ENCODE results near the gene LRFN3. TPM values are rescaled to one million over a fixed set of nuclear protein-coding genes. Genes with fewer than 3 reads are reported as not detected.

Gene LRFN3
- total RNA-seq, 1 experiment from 2014 or later = 20.6 TPM

DNA sequence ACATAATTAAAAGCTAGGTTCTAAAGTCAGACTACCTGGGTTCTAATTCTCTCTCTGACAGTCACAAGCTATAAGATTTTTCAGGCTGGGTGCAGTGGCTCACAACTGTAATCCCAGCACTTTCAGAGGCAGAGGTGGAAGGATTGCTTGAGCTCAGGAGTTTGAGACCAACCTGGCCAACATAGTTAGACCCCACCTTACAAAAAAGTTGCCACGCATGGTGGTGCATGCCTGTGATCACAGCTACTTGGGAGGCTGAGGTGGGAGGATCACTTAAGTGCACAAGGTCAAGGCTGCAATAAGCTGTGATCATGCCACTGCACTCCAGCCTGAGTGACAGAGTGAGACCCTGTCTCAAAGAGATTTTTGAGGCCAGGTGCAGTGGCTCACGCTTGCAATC, 41.8 kb upstream of the LRFN3 start (continued):
- TF ChIP-seq, protein P1, sequence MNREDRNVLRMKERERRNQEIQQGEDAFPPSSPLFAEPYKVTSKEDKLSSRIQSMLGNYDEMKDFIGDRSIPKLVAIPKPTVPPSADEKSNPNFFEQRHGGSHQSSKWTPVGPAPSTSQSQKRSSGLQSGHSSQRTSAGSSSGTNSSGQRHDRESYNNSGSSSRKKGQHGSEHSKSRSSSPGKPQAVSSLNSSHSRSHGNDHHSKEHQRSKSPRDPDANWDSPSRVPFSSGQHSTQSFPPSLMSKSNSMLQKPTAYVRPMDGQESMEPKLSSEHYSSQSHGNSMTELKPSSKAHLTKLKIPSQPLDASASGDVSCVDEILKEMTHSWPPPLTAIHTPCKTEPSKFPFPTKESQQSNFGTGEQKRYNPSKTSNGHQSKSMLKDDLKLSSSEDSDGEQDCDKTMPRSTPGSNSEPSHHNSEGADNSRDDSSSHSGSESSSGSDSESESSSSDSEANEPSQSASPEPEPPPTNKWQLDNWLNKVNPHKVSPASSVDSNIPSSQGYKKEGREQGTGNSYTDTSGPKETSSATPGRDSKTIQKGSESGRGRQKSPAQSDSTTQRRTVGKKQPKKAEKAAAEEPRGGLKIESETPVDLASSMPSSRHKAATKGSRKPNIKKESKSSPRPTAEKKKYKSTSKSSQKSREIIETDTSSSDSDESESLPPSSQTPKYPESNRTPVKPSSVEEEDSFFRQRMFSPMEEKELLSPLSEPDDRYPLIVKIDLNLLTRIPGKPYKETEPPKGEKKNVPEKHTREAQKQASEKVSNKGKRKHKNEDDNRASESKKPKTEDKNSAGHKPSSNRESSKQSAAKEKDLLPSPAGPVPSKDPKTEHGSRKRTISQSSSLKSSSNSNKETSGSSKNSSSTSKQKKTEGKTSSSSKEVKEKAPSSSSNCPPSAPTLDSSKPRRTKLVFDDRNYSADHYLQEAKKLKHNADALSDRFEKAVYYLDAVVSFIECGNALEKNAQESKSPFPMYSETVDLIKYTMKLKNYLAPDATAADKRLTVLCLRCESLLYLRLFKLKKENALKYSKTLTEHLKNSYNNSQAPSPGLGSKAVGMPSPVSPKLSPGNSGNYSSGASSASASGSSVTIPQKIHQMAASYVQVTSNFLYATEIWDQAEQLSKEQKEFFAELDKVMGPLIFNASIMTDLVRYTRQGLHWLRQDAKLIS (CRISPR knock-in tag; IDR thresholded peaks at IDR 0.05; ENCODE audit: borderline replicate concordance) = no peak
- TF ChIP-seq MYBL2 (CRISPR knock-in tag; IDR thresholded peaks at IDR 0.05) = no peak
- TF ChIP-seq, protein P2, sequence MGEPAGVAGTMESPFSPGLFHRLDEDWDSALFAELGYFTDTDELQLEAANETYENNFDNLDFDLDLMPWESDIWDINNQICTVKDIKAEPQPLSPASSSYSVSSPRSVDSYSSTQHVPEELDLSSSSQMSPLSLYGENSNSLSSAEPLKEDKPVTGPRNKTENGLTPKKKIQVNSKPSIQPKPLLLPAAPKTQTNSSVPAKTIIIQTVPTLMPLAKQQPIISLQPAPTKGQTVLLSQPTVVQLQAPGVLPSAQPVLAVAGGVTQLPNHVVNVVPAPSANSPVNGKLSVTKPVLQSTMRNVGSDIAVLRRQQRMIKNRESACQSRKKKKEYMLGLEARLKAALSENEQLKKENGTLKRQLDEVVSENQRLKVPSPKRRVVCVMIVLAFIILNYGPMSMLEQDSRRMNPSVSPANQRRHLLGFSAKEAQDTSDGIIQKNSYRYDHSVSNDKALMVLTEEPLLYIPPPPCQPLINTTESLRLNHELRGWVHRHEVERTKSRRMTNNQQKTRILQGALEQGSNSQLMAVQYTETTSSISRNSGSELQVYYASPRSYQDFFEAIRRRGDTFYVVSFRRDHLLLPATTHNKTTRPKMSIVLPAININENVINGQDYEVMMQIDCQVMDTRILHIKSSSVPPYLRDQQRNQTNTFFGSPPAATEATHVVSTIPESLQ (CRISPR knock-in tag; IDR thresholded peaks at IDR 0.05) = no peak
- TF ChIP-seq, protein P3, sequence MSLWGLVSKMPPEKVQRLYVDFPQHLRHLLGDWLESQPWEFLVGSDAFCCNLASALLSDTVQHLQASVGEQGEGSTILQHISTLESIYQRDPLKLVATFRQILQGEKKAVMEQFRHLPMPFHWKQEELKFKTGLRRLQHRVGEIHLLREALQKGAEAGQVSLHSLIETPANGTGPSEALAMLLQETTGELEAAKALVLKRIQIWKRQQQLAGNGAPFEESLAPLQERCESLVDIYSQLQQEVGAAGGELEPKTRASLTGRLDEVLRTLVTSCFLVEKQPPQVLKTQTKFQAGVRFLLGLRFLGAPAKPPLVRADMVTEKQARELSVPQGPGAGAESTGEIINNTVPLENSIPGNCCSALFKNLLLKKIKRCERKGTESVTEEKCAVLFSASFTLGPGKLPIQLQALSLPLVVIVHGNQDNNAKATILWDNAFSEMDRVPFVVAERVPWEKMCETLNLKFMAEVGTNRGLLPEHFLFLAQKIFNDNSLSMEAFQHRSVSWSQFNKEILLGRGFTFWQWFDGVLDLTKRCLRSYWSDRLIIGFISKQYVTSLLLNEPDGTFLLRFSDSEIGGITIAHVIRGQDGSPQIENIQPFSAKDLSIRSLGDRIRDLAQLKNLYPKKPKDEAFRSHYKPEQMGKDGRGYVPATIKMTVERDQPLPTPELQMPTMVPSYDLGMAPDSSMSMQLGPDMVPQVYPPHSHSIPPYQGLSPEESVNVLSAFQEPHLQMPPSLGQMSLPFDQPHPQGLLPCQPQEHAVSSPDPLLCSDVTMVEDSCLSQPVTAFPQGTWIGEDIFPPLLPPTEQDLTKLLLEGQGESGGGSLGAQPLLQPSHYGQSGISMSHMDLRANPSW (CRISPR knock-in tag; conservative IDR thresholded peaks at IDR 0.05; ENCODE audit: low read depth) = no peak
- no peak for TF ChIP-seq OVOL2 (CRISPR knock-in tag; IDR thresholded peaks at IDR 0.05; ENCODE audit: borderline replicate concordance)
- TF ChIP-seq SOX15 (CRISPR knock-in tag; IDR thresholded peaks at IDR 0.05) = no peak

DNA sequence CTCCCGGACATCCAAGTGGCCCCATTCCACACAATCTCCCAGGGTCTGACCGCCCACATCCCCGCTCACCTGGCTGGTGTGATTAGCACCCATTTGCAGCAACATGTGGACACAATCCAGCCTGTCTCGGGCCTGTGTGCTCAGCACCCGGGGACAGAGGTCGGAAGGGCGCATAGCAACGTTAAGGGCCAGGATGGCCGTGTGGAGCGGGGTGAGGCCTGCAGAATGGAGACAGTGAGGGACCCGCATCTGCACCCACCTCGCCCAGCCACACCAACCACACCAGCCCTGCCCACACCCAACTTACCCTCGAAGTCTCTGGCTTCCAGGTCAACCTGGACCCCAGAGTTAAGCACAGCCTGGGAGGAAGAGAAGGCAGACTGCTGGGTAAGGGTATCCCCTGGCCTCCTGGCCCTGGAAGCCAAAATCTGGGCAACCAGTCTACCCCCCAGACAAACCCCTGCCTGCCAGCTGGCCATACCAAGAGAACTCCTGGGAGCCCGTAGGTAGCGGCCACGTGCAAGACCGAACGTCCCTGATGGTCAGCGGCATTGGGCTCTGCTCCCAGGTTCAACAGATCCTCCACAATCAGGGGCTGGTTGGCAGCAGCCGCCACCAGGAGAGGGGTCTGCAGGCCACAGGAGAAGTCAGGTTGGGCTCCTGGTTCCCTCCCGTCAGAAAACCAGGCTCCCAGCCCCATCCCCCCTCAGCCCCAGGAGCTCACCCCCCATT, 40.1 kb upstream of the LRFN3 start:
- ATAC-seq (no peak), DNase-seq (ENCODE audit: low spot score) (no peak)
- POLR2A ChIA-PET = no interaction called here
- Mint-ChIP-seq H3K9me3 (no peaks in the 10 kb centered on the region), H3K36me3 (peaks cover 38% of the 10 kb centered on the region), H3K4me1 (no peaks in the 10 kb centered on the region; the same call in 1 of the 2 replicates), H3K27ac (no peak overlapping the region), H3K27me3 (ENCODE audit: low read depth) (no peaks in the 10 kb centered on the region; the same call in 1 of the 2 replicates), H3K4me3 (no peak overlapping the region)
- CTCF ChIA-PET = no interaction called here
- TF ChIP-seq EMX1 (CRISPR knock-in tag; IDR thresholded peaks at IDR 0.05) (no peak), NFE2L1 (CRISPR knock-in tag; IDR thresholded peaks at IDR 0.05) (no peak), ZNF396 (CRISPR knock-in tag; IDR thresholded peaks at IDR 0.05; ENCODE audit: borderline replicate concordance) (no peak), OVOL2 (CRISPR knock-in tag; IDR thresholded peaks at IDR 0.05; ENCODE audit: borderline replicate concordance) (no peak), ZNF416 (CRISPR knock-in tag; IDR thresholded peaks at IDR 0.05) (no peak), GTF2I (CRISPR knock-in tag; conservative IDR thresholded peaks at IDR 0.05) (no peak), RORB (CRISPR knock-in tag; IDR thresholded peaks at IDR 0.05) (no peak), JAZF1 (CRISPR knock-in tag; IDR thresholded peaks at IDR 0.05) (no peak), CREM (CRISPR knock-in tag; IDR thresholded peaks at IDR 0.05) (no peak)
- TF ChIP-seq, protein P4, sequence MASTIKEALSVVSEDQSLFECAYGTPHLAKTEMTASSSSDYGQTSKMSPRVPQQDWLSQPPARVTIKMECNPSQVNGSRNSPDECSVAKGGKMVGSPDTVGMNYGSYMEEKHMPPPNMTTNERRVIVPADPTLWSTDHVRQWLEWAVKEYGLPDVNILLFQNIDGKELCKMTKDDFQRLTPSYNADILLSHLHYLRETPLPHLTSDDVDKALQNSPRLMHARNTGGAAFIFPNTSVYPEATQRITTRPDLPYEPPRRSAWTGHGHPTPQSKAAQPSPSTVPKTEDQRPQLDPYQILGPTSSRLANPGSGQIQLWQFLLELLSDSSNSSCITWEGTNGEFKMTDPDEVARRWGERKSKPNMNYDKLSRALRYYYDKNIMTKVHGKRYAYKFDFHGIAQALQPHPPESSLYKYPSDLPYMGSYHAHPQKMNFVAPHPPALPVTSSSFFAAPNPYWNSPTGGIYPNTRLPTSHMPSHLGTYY (CRISPR knock-in tag; IDR thresholded peaks at IDR 0.05) = no peak
- TF ChIP-seq, protein P5, sequence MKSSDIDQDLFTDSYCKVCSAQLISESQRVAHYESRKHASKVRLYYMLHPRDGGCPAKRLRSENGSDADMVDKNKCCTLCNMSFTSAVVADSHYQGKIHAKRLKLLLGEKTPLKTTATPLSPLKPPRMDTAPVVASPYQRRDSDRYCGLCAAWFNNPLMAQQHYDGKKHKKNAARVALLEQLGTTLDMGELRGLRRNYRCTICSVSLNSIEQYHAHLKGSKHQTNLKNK (CRISPR knock-in tag; IDR thresholded peaks at IDR 0.05) = no peak
- TF ChIP-seq, protein P6, sequence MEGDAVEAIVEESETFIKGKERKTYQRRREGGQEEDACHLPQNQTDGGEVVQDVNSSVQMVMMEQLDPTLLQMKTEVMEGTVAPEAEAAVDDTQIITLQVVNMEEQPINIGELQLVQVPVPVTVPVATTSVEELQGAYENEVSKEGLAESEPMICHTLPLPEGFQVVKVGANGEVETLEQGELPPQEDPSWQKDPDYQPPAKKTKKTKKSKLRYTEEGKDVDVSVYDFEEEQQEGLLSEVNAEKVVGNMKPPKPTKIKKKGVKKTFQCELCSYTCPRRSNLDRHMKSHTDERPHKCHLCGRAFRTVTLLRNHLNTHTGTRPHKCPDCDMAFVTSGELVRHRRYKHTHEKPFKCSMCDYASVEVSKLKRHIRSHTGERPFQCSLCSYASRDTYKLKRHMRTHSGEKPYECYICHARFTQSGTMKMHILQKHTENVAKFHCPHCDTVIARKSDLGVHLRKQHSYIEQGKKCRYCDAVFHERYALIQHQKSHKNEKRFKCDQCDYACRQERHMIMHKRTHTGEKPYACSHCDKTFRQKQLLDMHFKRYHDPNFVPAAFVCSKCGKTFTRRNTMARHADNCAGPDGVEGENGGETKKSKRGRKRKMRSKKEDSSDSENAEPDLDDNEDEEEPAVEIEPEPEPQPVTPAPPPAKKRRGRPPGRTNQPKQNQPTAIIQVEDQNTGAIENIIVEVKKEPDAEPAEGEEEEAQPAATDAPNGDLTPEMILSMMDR (IDR thresholded peaks at IDR 0.05) = no peak
- TF ChIP-seq, protein P7, sequence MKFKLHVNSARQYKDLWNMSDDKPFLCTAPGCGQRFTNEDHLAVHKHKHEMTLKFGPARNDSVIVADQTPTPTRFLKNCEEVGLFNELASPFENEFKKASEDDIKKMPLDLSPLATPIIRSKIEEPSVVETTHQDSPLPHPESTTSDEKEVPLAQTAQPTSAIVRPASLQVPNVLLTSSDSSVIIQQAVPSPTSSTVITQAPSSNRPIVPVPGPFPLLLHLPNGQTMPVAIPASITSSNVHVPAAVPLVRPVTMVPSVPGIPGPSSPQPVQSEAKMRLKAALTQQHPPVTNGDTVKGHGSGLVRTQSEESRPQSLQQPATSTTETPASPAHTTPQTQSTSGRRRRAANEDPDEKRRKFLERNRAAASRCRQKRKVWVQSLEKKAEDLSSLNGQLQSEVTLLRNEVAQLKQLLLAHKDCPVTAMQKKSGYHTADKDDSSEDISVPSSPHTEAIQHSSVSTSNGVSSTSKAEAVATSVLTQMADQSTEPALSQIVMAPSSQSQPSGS (CRISPR knock-in tag; IDR thresholded peaks at IDR 0.05; ENCODE audit: borderline replicate concordance, low read depth) = no peak

Data from WTC11 (cell line).